ENCODE data around the gene BRINP2.

- TF ChIP-seq CREB1 (CRISPR knock-in tag; IDR thresholded peaks at IDR 0.05) (no peak), RORB (CRISPR knock-in tag; IDR thresholded peaks at IDR 0.05) (no peak), FOXP1 (CRISPR knock-in tag; IDR thresholded peaks at IDR 0.05; ENCODE audit: borderline replicate concordance) (no peak), CTCF (IDR thresholded peaks at IDR 0.05) (no peak), ZBTB21 (CRISPR knock-in tag; IDR thresholded peaks at IDR 0.05; ENCODE audit: borderline replicate concordance) (no peak), USF2 (CRISPR knock-in tag; IDR thresholded peaks at IDR 0.05) (no peak), NFE2L1 (CRISPR knock-in tag; IDR thresholded peaks at IDR 0.05) (no peak), HMGXB4 (CRISPR knock-in tag; IDR thresholded peaks at IDR 0.05) (no peak), NR2C2 (CRISPR knock-in tag; IDR thresholded peaks at IDR 0.05) (no peak), JUN (CRISPR knock-in tag; IDR thresholded peaks at IDR 0.05) (no peak), ZBTB43 (CRISPR knock-in tag; IDR thresholded peaks at IDR 0.05) (no peak)
These were observed 76.2 kb downstream of the BRINP2 start for GRCh38 chr1:177246710-177247580.
